NCI-H748 (cell line): ENCODE measurements around the gene ERP44.
"Not testable (repeated sequence)": the region's sequence is repeated elsewhere in the genome, so short reads cannot be mapped to it uniquely, and the experiment has no call there.

Experiments used
- DNase-seq: peaks from one replicate; lab custom pipeline; 2025; ENCODE audit not compliant: unreplicated experiment; lab: John Stamatoyannopoulos, UW

Gene ERP44

DNA sequence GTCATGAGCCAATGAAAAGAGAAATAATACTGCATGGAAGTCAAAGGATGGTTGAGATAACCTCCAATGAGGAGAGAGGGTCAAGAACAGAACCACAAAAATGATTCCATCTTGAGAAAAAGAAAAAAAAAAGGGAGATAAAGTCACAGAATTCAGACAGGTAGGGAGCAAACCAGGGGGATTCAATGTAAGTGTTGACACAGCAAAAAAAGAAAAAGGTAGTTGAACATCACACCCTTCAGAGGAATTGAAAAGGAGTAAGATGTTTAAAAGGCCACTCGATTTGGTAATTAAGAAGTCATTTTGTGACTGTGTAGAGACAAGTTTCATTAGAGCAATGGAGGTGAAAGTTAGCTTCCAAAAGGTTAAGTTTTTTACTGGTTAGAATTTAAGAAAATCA, 79.3 kb downstream of the ERP44 start:
- no peak for DNase-seq

DNA sequence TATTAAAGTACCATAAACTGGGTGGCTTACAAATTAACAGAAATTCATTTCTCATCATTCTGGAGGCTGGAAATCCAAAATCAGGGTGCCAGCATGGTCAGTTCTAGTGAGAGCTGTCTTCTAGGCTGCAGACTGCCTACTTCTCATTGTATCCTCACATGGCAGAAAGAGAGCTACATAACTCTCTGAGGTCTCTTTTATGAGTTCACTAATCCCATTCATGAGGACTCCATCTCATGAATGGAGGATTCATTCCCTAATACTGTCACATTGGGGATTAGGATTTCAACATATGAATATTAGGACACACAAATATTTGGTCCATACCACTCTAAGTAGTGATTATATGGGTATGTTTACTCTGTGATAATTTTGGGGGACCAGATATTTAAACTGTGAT, 84.0 kb downstream of the ERP44 start:
- DNase-seq: no peak

DNA sequence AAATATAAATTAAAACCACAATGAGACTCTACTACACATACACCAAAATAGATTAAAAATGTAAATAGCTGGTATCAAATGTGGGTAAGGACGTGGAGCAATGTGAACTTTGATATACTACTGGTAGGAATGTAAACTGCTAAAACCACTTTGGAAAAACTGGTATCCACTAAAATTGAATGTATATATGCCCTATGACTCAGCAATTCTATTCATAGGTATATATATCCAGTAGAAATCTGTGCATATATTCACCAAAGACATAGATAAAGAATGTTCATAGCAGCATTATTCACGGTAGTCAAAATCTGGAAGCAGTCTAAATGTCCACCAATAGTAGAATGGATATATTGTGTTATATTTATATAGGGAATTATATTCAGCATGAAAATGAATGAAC, 85.2 kb downstream of the ERP44 start:
- DNase-seq: no peak

DNA sequence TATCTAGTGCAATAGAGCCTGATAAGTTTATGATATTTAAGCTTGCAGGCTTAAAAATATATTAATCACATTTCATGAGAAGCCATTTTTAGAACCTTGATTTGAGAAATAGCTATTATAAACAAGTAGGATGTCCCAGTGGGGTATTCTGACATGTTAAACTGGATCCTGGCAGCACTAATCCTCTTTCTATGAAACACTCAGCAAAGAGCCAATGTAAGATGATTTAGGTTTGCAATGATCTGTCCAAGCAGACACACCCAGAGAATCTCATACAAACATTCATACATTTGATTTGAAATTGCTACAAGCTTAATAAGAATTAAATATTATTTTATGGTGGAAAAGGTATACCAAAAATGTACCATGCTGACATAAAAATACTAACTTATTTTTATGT, 86.5 kb downstream of the ERP44 start:
- DNase-seq: no peak

DNA sequence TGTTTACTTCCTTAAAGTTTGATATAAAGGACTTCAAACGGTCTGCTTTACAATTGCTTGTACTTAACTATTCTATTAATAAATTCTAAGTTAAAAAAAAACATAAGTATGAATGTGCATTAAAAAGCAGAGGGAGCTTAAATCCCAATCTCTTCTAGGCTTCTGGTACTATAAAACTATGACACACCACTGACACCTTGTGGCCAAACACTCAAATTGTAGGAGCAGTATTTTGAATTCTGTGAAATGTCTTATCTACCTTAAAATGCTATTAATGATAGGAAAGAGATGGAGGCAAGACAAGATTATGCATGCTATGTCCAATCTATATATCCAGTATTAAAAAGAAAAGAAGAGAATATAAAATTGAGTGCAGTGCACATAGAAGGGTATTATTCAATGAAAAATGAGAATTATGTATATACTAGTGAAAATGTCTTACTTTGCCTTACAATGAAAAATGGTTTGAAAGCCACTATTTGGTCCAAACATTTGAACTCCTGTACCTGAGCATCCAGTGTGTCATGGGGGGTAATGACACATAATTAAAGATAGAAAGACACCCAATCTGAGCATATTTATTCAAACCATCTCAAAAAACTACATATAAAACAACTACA, 87.6 kb downstream of the ERP44 start:
- peak; percentile 65 for DNase-seq

DNA sequence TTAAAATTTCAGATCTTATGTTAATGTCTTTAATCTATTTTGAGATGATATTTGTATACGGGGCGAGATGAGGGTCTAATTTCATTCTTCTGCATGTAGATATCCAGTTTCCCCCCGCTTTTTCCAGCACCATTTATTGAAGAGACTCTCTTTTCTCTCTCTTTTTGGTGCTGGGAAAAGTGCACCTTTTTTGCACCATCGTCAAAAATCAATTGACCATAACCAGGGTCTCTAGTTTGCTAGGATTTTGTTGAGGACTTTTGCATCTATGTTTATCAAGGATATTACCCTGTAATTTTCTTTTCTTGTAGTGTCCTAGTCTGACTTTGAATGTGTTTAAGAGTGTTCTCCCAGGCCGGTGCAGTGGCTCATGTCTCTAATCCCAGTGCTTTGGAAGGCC, 99.0 kb downstream of the ERP44 start:
- DNase-seq: no peak

DNA sequence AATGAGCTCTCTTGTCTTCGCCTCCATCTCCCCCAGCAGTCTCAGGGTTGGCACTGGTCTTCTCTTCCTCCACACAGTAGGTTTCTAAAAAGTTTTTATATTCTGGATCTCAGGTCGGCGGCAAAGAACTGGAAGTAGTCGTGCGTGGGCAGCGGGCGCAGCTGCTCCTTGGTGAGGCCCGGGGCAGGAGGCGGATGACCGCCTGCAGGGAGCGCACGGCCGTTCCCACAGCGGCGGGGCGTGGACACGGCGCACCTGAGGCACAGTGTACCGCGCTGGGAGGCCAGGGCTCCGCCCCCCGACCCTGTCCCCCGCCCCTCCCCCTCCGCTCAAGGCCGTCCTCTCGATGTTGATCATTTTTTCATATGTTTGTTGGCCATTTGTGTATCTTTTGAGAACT, 99.9 kb downstream of the ERP44 start:
- no peak for DNase-seq

DNA sequence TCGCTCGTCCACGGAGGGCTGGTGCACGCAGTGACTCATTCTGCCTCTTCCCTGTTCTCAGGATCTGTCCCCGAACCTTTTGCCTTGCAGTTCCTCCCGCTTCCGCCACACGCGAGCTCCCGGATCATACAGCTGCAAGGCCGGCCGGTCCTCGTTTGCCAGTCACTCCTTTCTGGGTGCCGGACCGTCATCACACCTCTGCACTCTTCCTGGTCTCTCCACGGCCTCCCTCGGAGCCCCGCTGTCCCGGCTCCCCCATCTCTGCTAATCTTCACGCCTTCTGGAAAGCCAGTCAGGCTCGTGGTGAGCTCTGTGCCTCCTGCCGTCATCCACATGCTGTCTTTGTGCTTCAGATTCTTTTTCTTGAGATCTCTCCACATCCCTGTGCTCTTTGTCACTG, 100.5 kb downstream of the ERP44 start:
- DNase-seq: no peak

DNA sequence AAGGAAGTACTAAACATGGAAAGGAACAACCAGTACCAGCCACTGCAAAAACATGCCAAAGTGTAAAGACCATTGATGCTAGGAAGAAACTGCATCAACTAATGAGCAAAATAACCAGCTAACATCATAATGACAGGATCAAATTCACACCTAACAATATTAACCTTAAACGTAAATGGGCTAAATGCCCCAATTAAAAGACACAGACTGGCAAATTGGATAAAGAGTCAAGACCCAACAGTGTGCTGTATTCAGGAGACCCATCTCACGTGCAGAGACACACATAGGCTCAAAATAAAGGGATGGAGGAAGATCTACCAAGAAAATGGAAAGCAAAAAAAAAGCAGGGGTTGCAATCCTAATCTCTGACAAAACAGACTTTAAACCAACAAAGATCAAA, 108.3 kb downstream of the ERP44 start:
- DNase-seq: not testable (repeated sequence)

DNA sequence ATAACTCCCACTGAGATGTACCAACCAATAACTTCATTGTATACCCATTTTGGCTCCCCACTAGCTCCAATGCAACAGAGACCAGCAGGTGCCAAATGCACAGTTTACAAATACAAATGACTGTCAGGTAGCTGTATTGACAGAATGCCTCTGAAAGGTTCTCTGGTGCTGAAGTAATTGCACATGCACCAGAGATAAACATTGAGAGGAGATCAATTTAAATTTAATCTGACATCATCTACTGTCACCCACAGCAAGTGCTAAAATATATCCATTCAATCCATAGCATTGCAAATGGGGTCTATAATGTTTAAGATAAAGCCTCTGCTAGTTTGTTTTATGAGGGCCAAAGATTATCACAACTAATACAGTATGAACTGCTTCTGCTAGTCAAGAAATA, 112.2 kb downstream of the ERP44 start:
- DNase-seq: peak; percentile 77

DNA sequence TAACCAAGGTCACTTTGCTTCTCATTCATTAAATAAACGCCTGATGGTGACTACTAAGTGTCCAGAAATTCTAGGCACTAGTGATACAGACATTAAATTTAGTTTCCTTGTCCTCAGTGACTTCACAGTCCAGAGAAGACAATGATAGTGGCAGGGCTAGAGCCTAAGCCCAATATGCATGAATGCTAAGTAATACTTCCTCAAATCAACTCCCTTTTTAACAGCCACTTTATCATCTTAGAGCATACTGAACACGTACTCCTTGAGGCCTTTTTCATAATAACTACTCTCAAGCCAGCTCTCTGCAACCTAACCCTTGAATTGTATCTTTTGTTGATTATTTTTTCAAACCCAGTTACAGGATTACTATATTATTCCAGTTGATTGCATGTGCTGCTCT, 118.2 kb downstream of the ERP44 start:
- no peak for DNase-seq

DNA sequence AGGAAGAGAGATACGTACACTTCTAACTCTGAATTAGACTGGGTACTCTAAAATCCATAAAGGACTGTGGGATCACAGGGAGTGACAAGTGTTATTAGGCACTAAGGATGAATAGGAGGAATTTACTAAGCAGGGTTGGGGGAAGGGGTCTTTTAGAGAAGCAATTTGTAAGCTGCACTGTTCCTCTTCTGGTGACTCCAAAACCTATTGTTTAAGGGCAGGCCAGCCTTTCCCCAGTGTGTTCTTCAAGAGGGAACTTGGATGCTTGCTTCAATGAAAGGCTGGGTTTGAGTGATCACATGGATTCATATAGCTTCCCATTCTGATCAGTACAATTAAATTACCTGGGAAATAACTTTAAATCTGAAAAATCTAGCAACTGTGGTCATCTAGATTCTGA, 120.6 kb downstream of the ERP44 start:
- DNase-seq: no peak

DNA sequence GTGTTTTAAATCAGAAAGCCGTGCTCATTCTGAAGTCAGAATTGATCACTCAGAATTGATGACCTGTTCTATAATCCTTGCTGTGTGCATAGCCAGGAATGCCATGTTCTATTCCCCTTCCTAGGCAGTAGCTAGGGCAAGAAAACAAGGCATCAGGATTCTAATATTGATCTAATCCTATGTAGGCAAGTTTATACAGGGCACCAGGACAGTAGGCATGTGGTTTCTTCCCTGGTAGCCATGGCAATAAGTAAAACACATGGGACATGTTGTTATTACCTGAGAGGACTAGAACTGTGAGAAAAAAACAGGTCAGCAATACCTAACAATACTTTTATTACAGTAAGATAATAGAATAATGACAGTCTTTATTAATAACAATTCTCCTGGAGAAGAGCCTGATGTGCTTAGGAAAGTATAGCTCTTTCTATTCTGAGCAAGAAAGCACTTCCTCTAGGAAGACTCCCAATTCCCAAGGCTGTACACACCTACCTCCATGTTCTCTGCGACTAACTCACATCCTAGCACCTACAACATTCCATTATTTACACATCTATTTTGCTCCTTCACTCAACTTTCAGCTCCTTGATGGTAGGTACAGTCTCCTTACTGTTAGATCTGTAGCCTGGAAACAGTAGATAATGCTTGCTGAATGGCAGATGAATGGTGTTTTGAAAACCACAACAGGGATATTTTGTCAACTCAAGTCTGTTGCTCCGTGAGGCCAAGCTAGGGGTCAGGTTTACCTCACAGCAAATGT, 121.6 kb downstream of the ERP44 start:
- DNase-seq: no peak

DNA sequence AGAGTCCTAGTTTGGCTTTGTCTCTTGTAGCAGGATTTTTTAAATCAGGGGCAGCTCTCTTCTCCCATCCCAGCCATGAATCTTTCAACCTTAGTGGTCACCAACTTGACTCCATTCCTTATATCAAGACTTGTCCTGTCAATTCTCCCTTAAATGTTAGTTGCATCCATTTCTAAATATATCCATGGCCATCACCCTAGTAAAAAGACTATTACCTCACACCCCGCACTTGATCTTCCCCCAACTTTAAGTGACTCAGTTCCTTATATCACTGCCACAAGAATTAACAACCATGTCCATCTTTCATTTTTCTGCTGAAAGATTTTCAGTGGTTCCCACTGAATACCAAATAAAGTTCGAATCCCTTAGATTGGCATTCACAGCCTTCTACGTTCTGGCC, 125.3 kb downstream of the ERP44 start:
- DNase-seq: no peak

DNA sequence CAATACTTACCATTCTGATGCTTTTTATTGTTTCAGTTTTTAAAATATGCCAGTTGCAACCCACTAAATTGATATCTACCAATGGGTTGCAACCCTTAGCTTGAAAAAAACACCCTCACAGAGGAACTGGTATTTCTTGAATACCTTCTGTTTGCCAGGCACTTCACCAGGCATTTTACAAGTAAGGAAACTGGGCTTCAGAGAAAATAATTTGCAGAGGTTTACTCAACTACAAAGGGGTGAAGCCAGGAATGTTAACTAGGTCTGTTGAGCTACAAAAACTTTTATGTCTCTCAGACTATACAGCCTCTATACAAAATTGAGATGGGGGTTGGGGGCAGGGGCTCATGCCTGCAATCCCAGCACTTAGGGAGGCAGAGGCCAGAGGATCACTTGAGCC, 127.4 kb downstream of the ERP44 start:
- no peak for DNase-seq

DNA sequence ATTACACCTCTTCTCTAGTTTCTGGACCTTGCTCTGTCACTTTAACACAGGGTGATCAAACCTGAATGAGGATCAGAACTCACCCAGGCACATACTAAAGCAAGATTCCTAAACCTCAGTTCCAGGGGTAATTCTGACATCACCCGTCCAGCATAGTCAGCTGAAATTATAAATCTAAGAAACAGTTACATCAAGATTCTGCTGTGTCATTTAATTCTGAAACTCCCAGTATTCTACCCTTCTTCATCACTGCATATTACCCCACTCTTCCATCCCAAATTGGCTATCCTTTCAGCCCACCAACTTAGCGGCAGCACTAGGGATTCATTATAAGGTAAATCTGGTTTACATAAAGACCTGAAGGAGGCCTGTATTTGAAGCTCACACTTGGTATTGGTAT, 128.3 kb downstream of the ERP44 start:
- DNase-seq: no peak

DNA sequence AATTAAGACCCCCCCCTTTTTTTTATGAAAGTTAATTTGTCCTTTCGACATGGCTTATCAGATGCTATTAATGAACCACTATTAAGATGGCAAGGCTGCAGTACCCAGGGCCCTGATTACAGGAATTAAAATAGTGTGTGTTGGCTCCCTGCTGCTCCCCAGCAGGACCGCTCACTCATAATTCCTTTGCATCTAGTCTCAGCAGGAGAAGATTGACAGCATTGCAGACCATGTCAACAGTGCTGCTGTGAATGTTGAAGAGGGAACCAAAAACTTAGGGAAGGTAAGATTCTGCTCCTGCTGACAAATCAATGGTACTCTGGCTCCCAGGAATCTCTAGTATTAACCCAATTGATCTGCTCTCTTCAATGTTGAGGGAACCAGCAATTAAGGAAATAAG, 131.3 kb downstream of the ERP44 start:
- no peak for DNase-seq

DNA sequence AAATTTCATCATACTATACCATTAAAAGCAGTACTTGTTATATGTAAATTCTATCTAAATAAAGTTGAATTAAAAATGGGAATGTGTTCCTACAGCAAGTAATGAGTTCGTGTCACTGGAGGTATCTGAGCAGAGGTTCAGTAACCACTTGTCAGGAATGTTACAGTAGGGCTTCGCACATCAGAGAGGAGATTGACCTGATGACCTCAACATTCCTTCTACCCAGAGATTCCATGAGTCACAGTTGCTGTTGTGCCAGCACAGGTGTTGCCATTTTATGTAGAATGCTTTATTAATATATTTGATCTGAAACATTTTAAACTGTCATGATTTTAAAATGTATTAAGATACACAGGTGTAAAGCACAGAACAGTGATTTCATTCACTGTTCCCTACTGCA, 132.1 kb downstream of the ERP44 start:
- DNase-seq: no peak

DNA sequence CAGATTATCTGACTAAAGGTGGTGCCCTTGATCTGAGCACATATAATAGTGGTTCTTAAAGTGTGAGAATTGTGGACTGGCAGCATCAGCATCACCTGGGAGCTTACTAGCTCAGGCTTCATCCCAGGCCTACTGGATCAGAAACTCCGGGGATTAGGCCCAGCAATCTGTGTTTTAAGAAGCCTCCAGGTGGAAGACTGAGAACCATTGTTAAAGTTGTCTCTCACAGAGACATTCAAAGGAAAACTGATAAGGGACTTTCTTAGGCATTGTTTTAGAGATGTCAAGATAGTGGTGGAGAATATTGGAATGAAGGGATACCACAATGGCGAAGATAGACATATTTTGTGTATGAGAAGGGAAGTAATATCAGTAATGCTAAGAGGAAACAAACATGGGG, 132.8 kb downstream of the ERP44 start:
- DNase-seq: no peak

DNA sequence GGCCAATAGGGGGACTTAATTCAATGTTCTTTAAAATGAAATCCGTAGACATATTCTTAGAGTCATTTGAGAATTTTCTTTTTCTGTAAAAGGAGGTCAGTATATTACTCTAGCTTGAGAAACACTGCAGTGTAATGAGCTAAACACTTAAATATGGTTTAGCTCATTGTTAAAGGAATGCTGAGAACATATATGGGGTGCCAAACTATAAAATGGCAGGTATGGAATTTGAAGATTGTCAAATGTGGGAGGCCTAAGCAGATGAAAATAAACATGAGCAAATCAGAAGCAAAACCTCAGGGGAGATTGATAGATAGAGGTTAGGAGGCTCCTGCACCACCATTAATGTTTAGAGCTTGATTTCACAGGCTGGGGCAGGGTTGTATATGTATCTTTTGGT, 134.5 kb downstream of the ERP44 start:
- no peak for DNase-seq

DNA sequence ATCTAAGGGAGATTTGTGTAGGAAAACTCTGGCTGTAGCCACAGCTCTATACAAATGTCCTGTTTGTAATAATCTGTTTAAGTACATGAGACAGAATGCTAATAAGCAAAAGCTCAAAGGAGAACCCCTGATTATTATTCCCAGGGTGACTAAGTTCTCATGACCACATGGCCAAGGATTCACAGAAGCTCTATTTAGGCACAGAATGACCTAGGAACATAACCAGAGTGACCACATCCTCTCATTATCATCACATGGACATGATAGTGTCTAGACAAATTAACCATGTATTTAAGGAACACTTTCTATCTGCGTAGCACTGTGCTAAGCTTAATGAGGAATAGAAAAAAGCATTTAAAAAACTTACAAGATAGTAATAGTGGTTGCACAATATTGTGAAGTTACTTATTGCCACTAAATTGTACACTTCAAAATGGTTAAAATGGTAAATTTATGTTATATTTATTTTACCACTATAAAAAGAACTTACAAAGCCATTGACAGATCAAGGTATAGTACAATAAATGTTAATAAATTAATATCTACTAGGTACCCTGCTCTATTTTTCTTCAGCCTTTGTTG, 136.0 kb downstream of the ERP44 start:
- DNase-seq: no peak

DNA sequence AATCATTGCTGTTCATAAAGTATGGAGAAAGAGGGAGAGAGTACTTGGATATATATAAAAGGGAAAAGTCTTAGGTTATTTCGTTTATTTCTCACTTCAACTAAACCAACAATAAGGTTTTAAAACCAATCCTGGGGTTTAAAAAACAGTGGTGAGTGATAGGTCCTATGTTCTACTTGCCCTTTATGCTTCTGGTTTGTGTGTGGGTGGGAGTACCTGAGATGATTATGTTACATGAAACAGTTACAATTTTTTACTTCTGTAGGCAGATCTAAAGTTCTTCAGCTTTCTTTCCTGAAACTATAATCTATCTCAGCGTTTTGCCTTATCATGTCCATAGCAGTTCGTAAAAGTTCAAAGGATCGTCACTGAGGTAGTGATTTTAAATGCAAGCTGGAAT, 143.2 kb downstream of the ERP44 start:
- DNase-seq: no peak

DNA sequence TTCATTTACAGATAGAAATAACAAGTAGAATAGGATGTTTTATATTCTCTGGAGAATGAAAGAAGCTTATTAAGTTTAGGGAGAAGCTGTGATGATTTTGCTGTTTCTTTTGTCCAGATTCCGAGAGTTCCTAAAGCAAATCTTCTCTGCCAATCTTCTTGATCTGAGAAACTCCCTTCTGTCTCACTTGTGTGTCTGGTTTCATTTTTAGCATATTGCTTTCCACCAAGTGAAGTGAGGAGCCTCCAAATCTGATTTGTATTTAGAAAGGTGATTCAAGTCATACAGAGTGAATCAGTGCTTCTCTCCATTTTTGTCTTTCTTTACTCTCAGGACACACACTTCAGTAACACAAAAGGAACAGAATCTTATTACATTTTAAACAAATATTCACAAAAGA, 144.0 kb downstream of the ERP44 start:
- DNase-seq: no peak
